Colon (tissue), 2 donors: ENCODE measurements around the gene GABRG2.
"Not testable (repeated sequence)": the region's sequence is repeated elsewhere in the genome, so short reads cannot be mapped to it uniquely, and the experiment has no call there.

ENCODE experiments used
- FAIRE-seq: peaks from 2 replicates; lab custom pipeline; 2012; peaks lifted over from hg19 to GRCh38; lab: Jason Lieb, UNC
- donor health status: control.
- donor health status: control.

Gene GABRG2

GRCh38 chr5:162067655-162068411 is at the start of gene GABRG2:
Gene GABRG2, plus strand, starts transcription at chr5:162067773. Its CDS starts 227 bp downstream, at chr5:162068000.
- no peak for FAIRE-seq

- no peak for FAIRE-seq
Measured at GRCh38 chr5:162025312-162025711, 42.3 kb upstream of the GABRG2 start.

GRCh38 chr5:162026803-162027202 is 40.8 kb upstream of the GABRG2 start:
- no peak for FAIRE-seq

GRCh38 chr5:162037431-162037830 is 30.1 kb upstream of the GABRG2 start:
- FAIRE-seq, result no peak

- no peak for FAIRE-seq
Measured at GRCh38 chr5:162047279-162047678, 20.3 kb upstream of the GABRG2 start.

GRCh38 chr5:162052676-162053075 is 14.9 kb upstream of the GABRG2 start:
- no peak for FAIRE-seq

- FAIRE-seq, result not testable (repeated sequence)
Measured at GRCh38 chr5:162055095-162055494, 12.5 kb upstream of the GABRG2 start.

GRCh38 chr5:162067162-162067561 is 411 bp upstream of the GABRG2 start:
- no peak for FAIRE-seq

- no peak for FAIRE-seq
Measured at GRCh38 chr5:162068412-162068811, 839 bp downstream of the GABRG2 start.

- no peak for FAIRE-seq
Measured at GRCh38 chr5:162068936-162069335, 1.4 kb downstream of the GABRG2 start.

GRCh38 chr5:162078805-162079204 is 11.2 kb downstream of the GABRG2 start:
- no peak for FAIRE-seq

- no peak for FAIRE-seq
Measured at GRCh38 chr5:162091336-162091735, 23.8 kb downstream of the GABRG2 start.

GRCh38 chr5:162096448-162096847 is 28.9 kb downstream of the GABRG2 start:
- no peak for FAIRE-seq

GRCh38 chr5:162107591-162107990 is 40.0 kb downstream of the GABRG2 start:
- no peak for FAIRE-seq

GRCh38 chr5:162119801-162120200 is 52.2 kb downstream of the GABRG2 start:
- FAIRE-seq, result no peak

- no peak for FAIRE-seq
Measured at GRCh38 chr5:162128117-162128516, 60.5 kb downstream of the GABRG2 start.

- FAIRE-seq, result no peak
Measured at GRCh38 chr5:162132348-162132747, 64.8 kb downstream of the GABRG2 start.

GRCh38 chr5:162139190-162139589 is 71.6 kb downstream of the GABRG2 start:
- no peak for FAIRE-seq

- no peak for FAIRE-seq
Measured at GRCh38 chr5:162154242-162154641, 86.7 kb downstream of the GABRG2 start.

- no peak for FAIRE-seq
Measured at GRCh38 chr5:162160401-162160800, 92.8 kb downstream of the GABRG2 start.

GRCh38 chr5:162163663-162164062 is 96.1 kb downstream of the GABRG2 start:
- no peak for FAIRE-seq

- FAIRE-seq, result no peak
Measured at GRCh38 chr5:162174358-162174974, 106.9 kb downstream of the GABRG2 start.

- FAIRE-seq, result no peak
Measured at GRCh38 chr5:162187371-162187770, 119.8 kb downstream of the GABRG2 start.

GRCh38 chr5:162189719-162190118 is 122.1 kb downstream of the GABRG2 start:
- no peak for FAIRE-seq
